Right lobe of liver (tissue), 4 donors: ENCODE measurements around the gene CCDC30.

ENCODE experiments used
- POLR2A ChIP-seq: fragments of 450-650 bp; IDR thresholded peaks from one replicate; pipeline ENCODE4 v1.6.1; 2017; ENCODE audit warnings: antibody characterized with exemption, mild to moderate bottlenecking
- TF ChIP-seq, protein P1 (sequence below), 4 donors: fragments of 200-600 bp in 3 of 4; fragments of 450-650 bp in 1 of 4; IDR thresholded peaks; one replicate each; pipeline versions ENCODE4 v1.5.1 to v1.8.0; 2016 to 2022; ENCODE audit warnings: antibody characterized with exemption in 4 of 4, mild to moderate bottlenecking in 2 of 4
- donor health status: DM: no; HTN: no; CAD: no.
- donor health status: DM: no; HTN: no; CAD: no.
- donor health status: DM: no; HTN: yes; CAD: no.

DNA sequence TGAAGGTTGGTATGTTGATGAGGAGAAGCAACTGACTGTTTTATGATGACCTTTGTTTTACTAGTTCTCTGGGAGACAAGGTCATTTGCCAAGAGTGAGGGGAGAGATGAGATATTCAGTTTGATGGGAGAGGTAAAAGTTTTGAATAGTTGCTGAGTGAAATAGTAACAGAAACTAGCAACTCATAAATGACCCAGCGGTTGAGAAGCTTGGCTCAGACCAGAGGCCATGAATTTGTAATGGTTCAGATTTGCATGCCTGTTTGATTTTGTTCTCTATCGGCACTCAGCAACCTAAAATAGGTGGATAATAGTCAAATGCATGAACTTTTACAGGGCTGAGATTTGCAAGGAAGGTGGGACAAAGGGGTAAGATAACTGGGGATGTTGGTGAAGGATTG lies 6.6 kb downstream of the CCDC30 start:
- no peak for TF ChIP-seq POLR2A
- TF ChIP-seq, protein P1, sequence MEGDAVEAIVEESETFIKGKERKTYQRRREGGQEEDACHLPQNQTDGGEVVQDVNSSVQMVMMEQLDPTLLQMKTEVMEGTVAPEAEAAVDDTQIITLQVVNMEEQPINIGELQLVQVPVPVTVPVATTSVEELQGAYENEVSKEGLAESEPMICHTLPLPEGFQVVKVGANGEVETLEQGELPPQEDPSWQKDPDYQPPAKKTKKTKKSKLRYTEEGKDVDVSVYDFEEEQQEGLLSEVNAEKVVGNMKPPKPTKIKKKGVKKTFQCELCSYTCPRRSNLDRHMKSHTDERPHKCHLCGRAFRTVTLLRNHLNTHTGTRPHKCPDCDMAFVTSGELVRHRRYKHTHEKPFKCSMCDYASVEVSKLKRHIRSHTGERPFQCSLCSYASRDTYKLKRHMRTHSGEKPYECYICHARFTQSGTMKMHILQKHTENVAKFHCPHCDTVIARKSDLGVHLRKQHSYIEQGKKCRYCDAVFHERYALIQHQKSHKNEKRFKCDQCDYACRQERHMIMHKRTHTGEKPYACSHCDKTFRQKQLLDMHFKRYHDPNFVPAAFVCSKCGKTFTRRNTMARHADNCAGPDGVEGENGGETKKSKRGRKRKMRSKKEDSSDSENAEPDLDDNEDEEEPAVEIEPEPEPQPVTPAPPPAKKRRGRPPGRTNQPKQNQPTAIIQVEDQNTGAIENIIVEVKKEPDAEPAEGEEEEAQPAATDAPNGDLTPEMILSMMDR (IDR thresholded peaks at IDR 0.05) = no peak
